Smooth muscle cell (in vitro differentiated cells): ENCODE measurements around the gene OR1I1. TPM values are rescaled to one million over a fixed set of nuclear protein-coding genes. Genes with fewer than 3 reads are reported as not detected.

Source experiments
- DNase-seq: peaks from one replicate; lab custom pipeline; 2025; ENCODE audit not compliant: unreplicated experiment; lab: John Stamatoyannopoulos, UW
- H2AFZ ChIP-seq: fragments of 200-600 bp; sonication (generic); 2 replicates; pipeline ENCODE4 v1.6.0; 2016; ENCODE audit warnings: antibody characterized with exemption, low read depth, mild to moderate bottlenecking
- H3F3A ChIP-seq: fragments of 200-600 bp; sonication (generic); 2 replicates; pipeline ENCODE4 v1.6.0; 2017; ENCODE audit warnings: antibody characterized with exemption, low read depth
- H3K27ac ChIP-seq: fragments of 200-600 bp; sonication (generic); 2 replicates; pipeline ENCODE4 v1.5.1; 2016; ENCODE audit warnings: low read depth, mild to moderate bottlenecking
- H3K27me3 ChIP-seq: fragments of 200-600 bp; sonication (generic); 2 replicates; pipeline ENCODE4 v1.6.1; 2016; ENCODE audit warnings: low read depth, mild to moderate bottlenecking
- H3K36me3 ChIP-seq: fragments of 200-600 bp; sonication (generic); 2 replicates; pipeline ENCODE4 v1.5.1; 2016; ENCODE audit warnings: low read depth
- H3K4me1 ChIP-seq: fragments of 200-600 bp; sonication (generic); 2 replicates; pipeline ENCODE4 v1.5.1; 2016; ENCODE audit warnings: low read depth
- H3K4me2 ChIP-seq: fragments of 200-600 bp; sonication (generic); 2 replicates; pipeline ENCODE4 v1.6.0; 2016; ENCODE audit warnings: mild to moderate bottlenecking
- H3K4me3 ChIP-seq: fragments of 200-600 bp; sonication (generic); 2 replicates; pipeline ENCODE4 v1.5.1; 2016; ENCODE audit warnings: mild to moderate bottlenecking
- H3K79me2 ChIP-seq: fragments of 200-600 bp; sonication (generic); 2 replicates; pipeline ENCODE4 v1.6.0; 2016; ENCODE audit warnings: low read depth, mild to moderate bottlenecking
- H3K9ac ChIP-seq: fragments of 200-600 bp; sonication (generic); 2 replicates; pipeline ENCODE4 v1.6.0; 2016; ENCODE audit warnings: low read depth
- H3K9me3 ChIP-seq: fragments of 200-600 bp; sonication (generic); replicated peaks from 2 replicates; pipeline ENCODE4 v1.5.1; 2016; ENCODE audit warnings: low read depth
- H4K20me1 ChIP-seq: fragments of 200-600 bp; sonication (generic); 2 replicates; pipeline ENCODE4 v1.6.0; 2016; ENCODE audit warnings: low read depth
- WGBS: methylation state at CpG from one replicate; pipeline ENCODE4 v1.1.7; 2016; ENCODE audit warnings: low lambda C conversion rate; 5-methylcytosine and 5-hydroxymethylcytosine counted together
- polyA plus RNA-seq: library from polyadenylated mRNA; unstranded; fragments of >200 nt; fragmentation: Nextera tagmentation; extraction: Ambion mirVana; gene quantifications from 2 replicates; pipeline ENCODE4 v1.2.1, GENCODE V29; 2016
- total RNA-seq: library from RNA; depleted of rRNA; stranded (reverse); fragments of >200 nt; gene quantifications from 2 replicates; pipeline ENCODE4 v1.2.3, GENCODE V29; 2014
- TF ChIP-seq, protein P1 (sequence below): fragments of 200-600 bp; sonication (generic); IDR thresholded peaks from 2 replicates; pipeline ENCODE4 v1.5.1; 2017; ENCODE audit warnings: borderline replicate concordance, mild to moderate bottlenecking, antibody characterized with exemption; ENCODE audit not compliant: insufficient read depth, poor library complexity, severe bottlenecking

The OR1I1 gene
- total and polyA plus RNA-seq, 2 experiments from 2014 or later, result not detected

DNA sequence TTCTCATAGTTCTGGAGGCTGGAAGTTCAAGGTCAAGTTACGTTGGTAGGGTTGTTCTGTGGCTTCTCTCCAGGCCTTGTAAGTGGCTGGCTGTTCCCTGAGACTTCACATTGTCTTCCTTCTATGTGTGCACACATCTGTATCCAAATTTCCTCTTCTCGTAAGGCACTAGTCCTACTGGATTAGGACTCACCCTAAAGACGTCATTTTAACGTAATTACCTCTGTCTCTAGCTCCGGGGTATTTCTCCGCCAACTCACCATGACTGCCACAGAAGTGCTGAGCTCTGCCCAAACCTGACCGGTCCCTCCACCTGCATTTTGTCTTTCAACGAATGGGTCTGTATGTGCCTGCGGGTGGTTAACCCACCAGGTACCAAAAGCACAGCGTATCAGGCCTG is 16.4 kb downstream of the OR1I1 start:
- Histone ChIP-seq H3K9ac (peak overlapping the region; percentile 39), H2AFZ (no peak overlapping the region), H3K4me1 (no peaks in the 10 kb centered on the region), H3K36me3 (no peaks in the 10 kb centered on the region), H3K27ac (peak overlapping the region; percentile 83), H3K27me3 (no peaks in the 10 kb centered on the region), H3K9me3 (no peaks in the 10 kb centered on the region), H3K4me3 (no peak overlapping the region), H4K20me1 (no peaks in the 10 kb centered on the region), H3K79me2 (no peaks in the 10 kb centered on the region), H3F3A (no peaks in the 10 kb centered on the region), H3K4me2 (no peak overlapping the region)
- no peak for DNase-seq
- TF ChIP-seq, protein P1, sequence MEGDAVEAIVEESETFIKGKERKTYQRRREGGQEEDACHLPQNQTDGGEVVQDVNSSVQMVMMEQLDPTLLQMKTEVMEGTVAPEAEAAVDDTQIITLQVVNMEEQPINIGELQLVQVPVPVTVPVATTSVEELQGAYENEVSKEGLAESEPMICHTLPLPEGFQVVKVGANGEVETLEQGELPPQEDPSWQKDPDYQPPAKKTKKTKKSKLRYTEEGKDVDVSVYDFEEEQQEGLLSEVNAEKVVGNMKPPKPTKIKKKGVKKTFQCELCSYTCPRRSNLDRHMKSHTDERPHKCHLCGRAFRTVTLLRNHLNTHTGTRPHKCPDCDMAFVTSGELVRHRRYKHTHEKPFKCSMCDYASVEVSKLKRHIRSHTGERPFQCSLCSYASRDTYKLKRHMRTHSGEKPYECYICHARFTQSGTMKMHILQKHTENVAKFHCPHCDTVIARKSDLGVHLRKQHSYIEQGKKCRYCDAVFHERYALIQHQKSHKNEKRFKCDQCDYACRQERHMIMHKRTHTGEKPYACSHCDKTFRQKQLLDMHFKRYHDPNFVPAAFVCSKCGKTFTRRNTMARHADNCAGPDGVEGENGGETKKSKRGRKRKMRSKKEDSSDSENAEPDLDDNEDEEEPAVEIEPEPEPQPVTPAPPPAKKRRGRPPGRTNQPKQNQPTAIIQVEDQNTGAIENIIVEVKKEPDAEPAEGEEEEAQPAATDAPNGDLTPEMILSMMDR, result no peak
- WGBS, result 69% methylated on average over 10 of the region's 10 CpGs

DNA sequence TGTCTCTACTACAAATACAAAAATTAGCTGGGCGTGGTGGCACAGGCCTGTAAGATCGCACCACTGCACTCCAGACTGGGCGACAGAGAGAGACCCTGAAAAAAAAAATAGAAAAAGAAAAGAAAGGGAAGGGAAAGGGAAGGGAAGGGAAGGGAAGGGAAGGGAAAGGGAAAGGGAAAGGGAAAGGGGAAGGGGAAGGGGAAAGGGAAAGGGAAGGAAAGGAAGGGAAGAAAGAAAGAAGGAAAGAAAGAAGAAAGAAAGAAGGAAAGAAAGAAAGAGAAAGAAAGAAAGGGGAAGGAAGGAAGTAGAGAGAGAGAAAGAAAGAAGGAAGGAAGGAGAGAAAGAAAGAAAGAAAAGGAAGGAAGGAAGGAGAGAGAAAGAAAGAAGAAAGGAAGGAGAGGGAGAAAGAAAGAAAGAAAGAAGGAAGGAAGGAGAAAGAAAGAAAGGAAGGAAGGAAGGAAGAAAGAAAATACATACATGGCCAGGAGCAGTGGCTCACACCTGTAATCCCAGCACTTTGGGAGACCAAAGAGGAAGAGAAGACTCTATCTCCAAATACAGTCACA is 17.1 kb downstream of the OR1I1 start:
- 81% methylated on average over 3 of the region's 3 CpGs for WGBS
- Histone ChIP-seq H3K4me3 (no peak overlapping the region), H3K36me3 (no peaks in the 10 kb centered on the region), H4K20me1 (no peaks in the 10 kb centered on the region), H3K9ac (no peak overlapping the region), H3K79me2 (no peaks in the 10 kb centered on the region), H3K27me3 (no peaks in the 10 kb centered on the region), H3K4me2 (no peak overlapping the region), H3K9me3 (peaks cover under 1% of the 10 kb centered on the region), H3K4me1 (no peaks in the 10 kb centered on the region), H2AFZ (no peak overlapping the region), H3F3A (no peaks in the 10 kb centered on the region), H3K27ac (no peak overlapping the region)
- no peak for DNase-seq
- TF ChIP-seq, protein P1, result no peak

DNA sequence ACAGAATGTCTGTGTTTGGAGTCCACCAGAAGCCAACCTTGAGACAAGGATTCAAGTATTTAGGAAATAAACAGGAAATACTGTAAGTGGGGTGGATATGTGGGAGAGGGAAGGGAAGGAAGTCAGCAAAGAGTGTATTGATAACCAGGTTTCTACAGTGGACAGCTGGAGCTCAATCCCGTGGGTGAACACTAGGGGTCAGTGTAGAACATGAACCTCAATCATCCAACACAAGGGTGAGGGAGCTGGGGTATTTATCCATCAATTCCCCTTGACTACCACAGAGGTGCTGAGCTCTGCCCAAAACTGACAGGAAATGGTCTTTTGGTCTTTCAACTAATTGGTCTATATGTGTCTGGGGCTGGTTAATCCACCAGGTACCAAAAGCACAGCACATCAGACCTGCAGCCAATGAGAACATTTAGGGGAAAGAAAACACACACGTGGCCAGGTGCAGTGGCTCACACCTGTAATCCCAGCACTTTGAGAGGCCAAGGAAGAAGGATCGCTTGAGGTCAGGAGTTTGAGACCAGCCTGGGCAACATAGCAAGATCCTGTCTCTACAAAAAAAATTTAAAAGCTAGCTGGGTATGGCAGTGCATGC is 19.6 kb downstream of the OR1I1 start:
- DNase-seq, result no peak
- Histone ChIP-seq H3K4me1 (peaks cover 3% of the 10 kb centered on the region), H3K27me3 (no peaks in the 10 kb centered on the region), H3K9me3 (peaks cover 3% of the 10 kb centered on the region), H4K20me1 (no peaks in the 10 kb centered on the region), H3K79me2 (no peaks in the 10 kb centered on the region), H3K4me3 (no peak overlapping the region), H3K36me3 (no peaks in the 10 kb centered on the region), H3F3A (peaks cover 3% of the 10 kb centered on the region), H3K27ac (no peak overlapping the region), H3K9ac (no peak overlapping the region), H2AFZ (no peak overlapping the region), H3K4me2 (no peak overlapping the region)
- TF ChIP-seq, protein P1, result peak; percentile 68
- WGBS, result 63% methylated on average over 3 of the region's 3 CpGs

DNA sequence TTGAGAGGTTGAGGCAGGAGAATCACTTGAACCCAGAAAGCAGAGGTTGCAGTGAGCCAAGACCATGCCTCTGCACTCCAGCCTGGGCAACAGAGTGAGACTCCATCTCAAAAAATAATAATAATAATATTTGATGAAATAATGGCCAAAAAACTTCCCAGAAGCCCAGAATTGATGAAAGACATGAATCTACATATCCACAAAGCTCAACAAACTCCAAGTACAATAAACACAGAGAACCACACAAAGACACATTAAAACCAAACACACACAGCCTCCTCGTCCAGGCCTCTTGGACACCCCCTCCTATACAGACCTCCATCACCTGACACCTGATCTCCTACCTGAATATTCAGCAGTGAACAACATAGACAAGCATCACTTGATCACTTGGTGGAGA is 22.0 kb downstream of the OR1I1 start:
- Histone ChIP-seq H3K4me3 (no peak overlapping the region), H4K20me1 (no peaks in the 10 kb centered on the region), H3K27me3 (no peaks in the 10 kb centered on the region), H3K9me3 (peaks cover 3% of the 10 kb centered on the region), H3K27ac (no peak overlapping the region), H2AFZ (no peak overlapping the region), H3K9ac (no peak overlapping the region), H3K79me2 (peaks cover 13% of the 10 kb centered on the region), H3K4me1 (peaks cover 11% of the 10 kb centered on the region), H3F3A (peaks cover 5% of the 10 kb centered on the region), H3K36me3 (no peaks in the 10 kb centered on the region), H3K4me2 (no peak overlapping the region)
- WGBS, result 81% methylated on average over 1 of the region's 1 CpG
- TF ChIP-seq, protein P1, result no peak
- DNase-seq, result no peak
